AML-193 (cell line): Measurements from ENCODE around the gene PLEK2.
"Not testable (repeated sequence)": the region's sequence is repeated elsewhere in the genome, so short reads cannot be mapped to it uniquely, and the experiment has no call there.

Experiments
- DNase-seq, 2 experiments: peaks; one replicate each; lab custom pipeline; 2025; lab: John Stamatoyannopoulos, UW

The PLEK2 gene

DNA sequence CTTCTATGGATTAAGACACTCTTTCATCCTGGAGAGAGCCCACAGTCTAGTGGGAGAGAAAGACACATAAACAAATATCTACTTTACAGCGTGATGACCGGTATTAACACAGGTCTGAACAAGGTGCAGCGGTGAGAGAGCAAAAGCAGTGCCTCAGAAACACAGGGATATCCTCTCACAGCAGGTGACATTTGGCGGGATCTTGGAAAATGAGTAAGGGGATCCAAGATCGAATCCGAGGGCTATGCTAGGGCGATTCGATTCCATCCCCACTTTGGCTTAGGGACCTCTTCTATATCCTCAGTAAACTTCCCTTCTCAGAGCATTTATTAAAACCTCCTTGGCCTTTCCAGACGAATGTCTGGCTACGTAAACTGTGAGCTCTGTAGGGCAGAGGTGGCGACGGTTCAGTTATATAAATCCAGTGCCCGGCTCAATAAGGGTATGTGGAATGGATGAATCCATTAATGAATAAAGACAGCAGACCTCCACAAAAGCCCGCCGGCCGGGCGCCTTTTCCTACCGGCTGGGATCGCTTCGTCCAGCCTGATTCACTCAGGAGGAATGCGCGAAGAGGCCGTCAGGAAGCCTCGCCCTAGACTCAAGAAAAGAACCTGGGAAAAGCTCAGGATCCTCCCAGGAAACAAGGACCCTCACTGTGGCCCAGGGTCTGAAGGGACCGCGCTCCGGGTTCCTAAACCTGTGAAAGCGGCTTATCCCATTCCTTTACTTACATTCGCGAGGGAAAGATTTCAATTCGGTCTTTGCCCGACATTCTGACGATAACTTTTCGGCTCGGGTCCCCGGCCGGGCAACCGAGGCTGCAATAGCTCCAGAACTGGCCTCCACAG is 52.8 kb downstream of the PLEK2 start:
- no peak for DNase-seq

DNA sequence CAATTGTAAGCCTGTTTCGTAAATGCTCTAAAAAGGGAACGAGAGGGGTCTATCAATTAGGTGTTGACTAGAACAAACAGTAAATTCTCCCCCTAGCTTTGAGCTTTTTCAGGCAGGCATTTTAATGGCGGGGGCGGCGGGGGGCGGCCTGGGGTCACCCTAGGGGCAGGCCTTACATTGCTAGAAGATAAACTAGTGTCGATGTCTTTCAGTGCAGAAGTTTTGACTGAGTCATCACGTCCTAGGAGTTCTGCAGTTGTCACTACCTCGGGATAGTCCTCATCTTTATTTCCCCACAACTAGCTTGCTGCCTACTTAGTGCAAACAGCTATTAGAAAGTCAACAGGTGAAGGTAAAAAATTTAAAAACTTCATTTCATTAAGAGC is 54.0 kb downstream of the PLEK2 start:
- no peak for DNase-seq

- no peak for DNase-seq
Observed at GRCh38 chr14:67357186-67357968, 54.6 kb downstream of the PLEK2 start.

DNA sequence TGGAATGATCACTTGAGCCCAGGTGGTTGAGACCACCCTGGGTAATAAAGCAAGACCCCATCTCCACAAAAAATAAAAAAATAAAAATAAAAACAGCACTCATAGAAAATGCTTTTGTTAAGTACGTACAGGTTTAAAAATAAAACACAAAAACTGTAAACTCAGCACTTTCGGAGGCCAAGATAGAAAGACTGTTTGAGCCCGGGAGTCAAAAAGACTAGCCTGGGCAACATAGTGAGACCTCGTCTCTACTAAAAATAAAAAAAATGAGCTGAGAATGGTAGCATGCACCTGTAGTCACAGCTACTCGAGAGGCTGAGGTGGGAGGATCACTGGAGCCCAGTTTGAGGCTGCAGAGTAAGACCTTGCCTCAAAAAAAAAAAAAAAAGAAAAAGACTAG is 59.9 kb downstream of the PLEK2 start:
- DNase-seq: no peak

- DNase-seq: no peak
Observed at GRCh38 chr14:67345583-67345982, 66.4 kb downstream of the PLEK2 start.

DNA sequence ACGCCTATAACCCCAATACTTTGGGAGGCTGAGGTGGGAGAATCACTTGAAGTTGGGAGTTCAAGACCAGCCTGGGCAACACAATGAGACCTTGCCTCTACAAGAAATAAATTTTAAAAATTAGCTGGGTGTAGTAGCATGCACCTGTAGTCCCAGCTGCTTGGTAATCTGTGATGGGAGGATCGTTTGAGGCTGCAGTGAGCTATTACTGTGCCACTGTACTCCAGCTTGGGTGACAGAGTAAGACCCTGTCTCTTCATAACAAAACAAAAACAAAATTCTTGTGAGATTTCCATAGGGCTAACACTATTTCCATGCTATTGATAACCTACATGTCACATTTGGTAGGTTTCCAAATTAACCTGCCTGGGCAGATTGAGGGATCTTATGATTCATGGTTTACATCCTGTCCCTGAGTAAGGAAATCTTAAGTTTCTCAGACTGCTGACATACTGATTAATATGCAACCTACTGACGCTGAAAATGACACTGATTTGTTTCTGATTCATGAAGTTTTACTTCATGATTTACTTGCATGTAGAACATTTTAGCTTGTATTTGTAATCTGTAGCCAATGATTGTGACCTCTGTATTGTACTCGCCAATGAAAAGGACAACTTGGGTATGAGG is 68.2 kb downstream of the PLEK2 start:
- DNase-seq: no peak

DNA sequence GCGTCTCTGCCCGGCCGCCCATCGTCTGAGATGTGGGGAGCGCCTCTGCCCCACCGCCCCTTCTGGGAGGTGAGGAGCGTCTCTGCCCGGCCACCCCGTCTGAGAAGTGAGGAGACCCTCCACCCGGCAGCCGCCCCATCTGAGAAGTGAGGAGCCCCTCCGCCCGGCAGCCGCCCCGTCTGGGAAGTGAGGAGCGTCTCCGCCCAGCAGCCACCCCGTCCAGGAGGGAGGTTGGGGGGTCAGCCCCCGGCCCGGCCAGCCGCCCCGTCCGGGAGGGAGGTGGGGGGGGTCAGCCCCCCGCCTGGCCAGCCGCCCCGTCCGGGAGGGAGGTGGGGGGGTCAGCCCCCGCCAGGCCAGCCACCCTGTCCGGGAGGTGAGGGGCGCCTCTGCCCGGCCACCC is 70.7 kb downstream of the PLEK2 start:
- not testable (repeated sequence) for DNase-seq
